Measurements from ENCODE around the gene SENP7. TPM values are rescaled to one million over a fixed set of nuclear protein-coding genes. Genes with fewer than 3 reads are reported as not detected.

Gene SENP7
- polyA plus RNA-seq, 1 of the 3 experiments (the other 2 are of a cell fraction): 2.7 TPM

GRCh38 chr3:101512646-101513418 lies at the start of gene SENP7 (continued):
- TF ChIP-seq IRF3 (IDR thresholded peaks at IDR 0.05; ENCODE audit: low read depth, low read length) (no peak), ZBTB33 (IDR thresholded peaks at IDR 0.05; ENCODE audit: borderline replicate concordance, low read depth) (no peak), SIN3A (IDR thresholded peaks at IDR 0.05; ENCODE audit: borderline replicate concordance, low read depth, low read length) (peak; percentile 80), CTCF (IDR thresholded peaks at IDR 0.05) (no peak), FOSL2 (IDR thresholded peaks at IDR 0.05; ENCODE audit: borderline replicate concordance, low read depth) (no peak), CHD2 (IDR thresholded peaks at IDR 0.05; ENCODE audit: low read length, partially characterized antibody) (no peak), POLR2AphosphoS5 (IDR thresholded peaks at IDR 0.05; ENCODE audit: low read depth, low read length) (peak; percentile 96), MXI1 (IDR thresholded peaks at IDR 0.05; ENCODE audit: low read depth, low read length) (peak; percentile 87), EP300 (IDR thresholded peaks at IDR 0.05; ENCODE audit: borderline replicate concordance in 1 of 2, low read depth in 1 of 2, low read length in 1 of 2) (0 out of 4 replicates have a peak, but pooled peaks of 1 of the 2 experiments have one; percentile 28)
- TF ChIP-seq, protein P1, sequence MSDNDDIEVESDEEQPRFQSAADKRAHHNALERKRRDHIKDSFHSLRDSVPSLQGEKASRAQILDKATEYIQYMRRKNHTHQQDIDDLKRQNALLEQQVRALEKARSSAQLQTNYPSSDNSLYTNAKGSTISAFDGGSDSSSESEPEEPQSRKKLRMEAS (IDR thresholded peaks at IDR 0.05; ENCODE audit: low read depth): peak; percentile 70; the same call in 1 of the 2 replicates

DNA sequence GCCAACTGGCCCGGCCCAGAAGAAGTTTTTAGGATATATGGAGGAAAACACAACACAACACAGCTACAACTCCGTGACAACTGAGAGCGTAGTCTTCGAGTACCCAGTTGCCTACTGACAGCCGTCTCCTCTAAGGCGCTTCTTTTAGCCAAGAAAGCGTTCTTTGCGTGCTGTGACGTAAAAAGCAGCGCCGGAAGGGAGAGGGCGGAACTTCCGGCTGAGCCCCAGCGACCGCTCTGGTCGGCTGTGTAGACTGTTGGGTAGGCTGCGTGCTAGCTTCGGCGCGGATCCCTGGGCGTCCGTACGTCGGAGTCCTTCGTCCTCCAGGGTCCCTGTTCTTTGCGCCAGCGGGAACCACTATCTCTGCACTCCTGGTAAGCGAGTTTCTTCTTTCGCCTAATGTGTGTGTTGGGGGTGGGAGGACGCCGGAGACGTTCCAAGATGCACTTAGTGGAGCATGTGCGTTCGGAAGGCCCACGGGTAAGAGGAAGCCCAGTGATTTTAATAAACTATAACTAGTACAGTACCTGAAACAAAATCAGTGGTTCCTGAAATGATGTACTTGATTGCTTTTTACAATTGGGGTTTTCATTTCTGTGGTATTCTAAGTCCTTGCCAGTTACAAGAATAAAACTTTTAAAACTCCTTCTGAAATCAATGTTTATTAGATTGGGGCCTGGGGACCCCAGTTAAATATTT lies 48.8 kb upstream of the SENP7 start, which contains the start of gene TRMT10C:
Gene TRMT10C, plus strand, starts transcription at position 239 of the 699 bp plus-strand sequence. CDS start 2,914 bp downstream, outside the sequence.
- Histone ChIP-seq H3K27ac (ENCODE audit: low read depth in 2 of 2, low read length in 1 of 2) (peak within 1 kb of the TSS; percentile 82 to 83), H3K9me2 (no peaks in the 10 kb centered on the region), H3K9me3 (no peaks in the 10 kb centered on the region), H4K20me1 (ENCODE audit: insufficient read depth) (peaks cover 17% of the 10 kb centered on the region), H3K79me2 (ENCODE audit: insufficient read depth) (peaks cover 50% of the 10 kb centered on the region), H3K27me3 (ENCODE audit: insufficient read depth) (0 out of 2 replicates have a peak, but pooled peaks cover 4% of the 10 kb centered on the region), H2AFZ (ENCODE audit: low read depth) (peak within 1 kb of the TSS; percentile 87), H3K9ac (peak within 1 kb of the TSS; percentile 86), H3F3A (replicated peaks; ENCODE audit: insufficient read depth) (no peaks in the 10 kb centered on the region), H3K4me3 (ENCODE audit: low read depth in 2 of 2, low read length in 1 of 2) (peak within 1 kb of the TSS; percentile 86 to 94), H3K4me2 (peak within 1 kb of the TSS; percentile 78), H3K36me3 (replicated peaks in 1 of 2; ENCODE audit: control insufficient read depth in 1 of 2, insufficient read depth in 2 of 2, low read length in 1 of 2) (peaks cover 24 to 30% of the 10 kb centered on the region in 2 experiments), H3K4me1 (ENCODE audit: control insufficient read depth in 1 of 2, insufficient read depth in 2 of 2, low read depth in 1 of 2, low read length in 1 of 2) (peaks cover 6 to 7% of the 10 kb centered on the region in 2 experiments; a peak in 2 of 4 replicates)
- DNase-seq: peak; percentile 89
- CTCF ChIA-PET: interaction anchor here (0.6 to 2.5 kb wide), 2 partner anchors 12 to 58 kb away, joined by 3 to 8 read pairs; partner anchors contain the start of gene PCNP
- POLR2A ChIA-PET: interaction anchor here (0.7 to 2.5 kb wide), 7 partner anchors 10 to 1038 kb away, joined by 3 to 20 read pairs (median 4); partner anchors contain the start of genes PCNP and SENP7
- 1% methylated on average over 35 of the region's 35 CpGs for WGBS (ENCODE audit: low lambda C conversion rate)
- no peak; the same call in 1 of the 2 replicates for TF ChIP-seq RCOR1 (IDR thresholded peaks at IDR 0.05; ENCODE audit: low read length)
- TF ChIP-seq YY1 (IDR thresholded peaks at IDR 0.05; ENCODE audit: low read depth): peak; percentile 25; the same call in 1 of the 2 replicates
- TF ChIP-seq, protein P2, sequence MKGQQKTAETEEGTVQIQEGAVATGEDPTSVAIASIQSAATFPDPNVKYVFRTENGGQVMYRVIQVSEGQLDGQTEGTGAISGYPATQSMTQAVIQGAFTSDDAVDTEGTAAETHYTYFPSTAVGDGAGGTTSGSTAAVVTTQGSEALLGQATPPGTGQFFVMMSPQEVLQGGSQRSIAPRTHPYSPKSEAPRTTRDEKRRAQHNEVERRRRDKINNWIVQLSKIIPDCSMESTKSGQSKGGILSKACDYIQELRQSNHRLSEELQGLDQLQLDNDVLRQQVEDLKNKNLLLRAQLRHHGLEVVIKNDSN (IDR thresholded peaks at IDR 0.05; ENCODE audit: borderline replicate concordance, low read depth): no peak
- no peak for TF ChIP-seq GATA2 (CRISPR knock-in tag; IDR thresholded peaks at IDR 0.05)
- TF ChIP-seq EP300 (IDR thresholded peaks at IDR 0.05; ENCODE audit: borderline replicate concordance in 1 of 2, low read depth in 1 of 2, low read length in 1 of 2): no peak
- peak; percentile 76 for TF ChIP-seq MXI1 (IDR thresholded peaks at IDR 0.05; ENCODE audit: low read depth, low read length)
- TF ChIP-seq, protein P3, sequence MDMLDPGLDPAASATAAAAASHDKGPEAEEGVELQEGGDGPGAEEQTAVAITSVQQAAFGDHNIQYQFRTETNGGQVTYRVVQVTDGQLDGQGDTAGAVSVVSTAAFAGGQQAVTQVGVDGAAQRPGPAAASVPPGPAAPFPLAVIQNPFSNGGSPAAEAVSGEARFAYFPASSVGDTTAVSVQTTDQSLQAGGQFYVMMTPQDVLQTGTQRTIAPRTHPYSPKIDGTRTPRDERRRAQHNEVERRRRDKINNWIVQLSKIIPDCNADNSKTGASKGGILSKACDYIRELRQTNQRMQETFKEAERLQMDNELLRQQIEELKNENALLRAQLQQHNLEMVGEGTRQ (IDR thresholded peaks at IDR 0.05; ENCODE audit: borderline replicate concordance, low read depth, low read length): no peak
- TF ChIP-seq NRF1 (IDR thresholded peaks at IDR 0.05; ENCODE audit: low read depth, low read length): no peak
- TF ChIP-seq FOXM1 (IDR thresholded peaks at IDR 0.05; ENCODE audit: low read depth): no peak
- no peak for TF ChIP-seq RXRA (IDR thresholded peaks at IDR 0.05; ENCODE audit: borderline replicate concordance, low read depth)
- peak; percentile 56 for TF ChIP-seq PBX3 (IDR thresholded peaks at IDR 0.05)

All from SK-N-SH (cell line).